CD1c-positive myeloid dendritic cell (primary cell): ENCODE data around the gene ZNF410.
"Not testable (repeated sequence)": the region's sequence is repeated elsewhere in the genome, so short reads cannot be mapped to it uniquely, and the experiment has no call there.

ENCODE experiments used
- DNase-seq: peaks from one replicate; pipeline ENCODE4 v3.0.0-alpha.2; 2016; ENCODE audit errors: extremely low spot score

Gene ZNF410

GRCh38 chr14:73887318-73887616 lies 608 bp downstream of the ZNF410 start:
- DNase-seq, result peak; percentile 2

- peak; percentile 15 for DNase-seq
Observed at GRCh38 chr14:73887694-73888459, 1.2 kb downstream of the ZNF410 start.

GRCh38 chr14:73888460-73888725 lies 1.7 kb downstream of the ZNF410 start:
- peak; percentile 61 for DNase-seq

DNA sequence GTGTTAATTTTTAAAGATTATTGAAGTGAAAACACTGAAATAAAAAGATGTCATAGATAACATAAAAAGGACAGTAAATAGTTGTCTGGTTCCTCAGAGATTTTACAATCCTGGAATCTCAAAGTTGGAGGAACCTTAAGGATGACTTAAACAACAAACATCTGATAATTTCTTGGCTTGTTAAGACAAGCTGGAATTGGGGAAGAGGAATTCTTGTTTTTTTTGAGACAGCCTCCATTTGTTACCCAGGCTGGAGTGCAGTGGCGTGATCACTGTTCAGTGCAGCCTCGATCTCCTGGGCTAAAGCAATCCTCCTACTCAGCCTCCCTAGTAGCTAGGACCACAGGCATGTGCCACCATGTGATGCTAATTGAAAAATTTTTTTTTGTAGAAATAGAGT lies 2.3 kb downstream of the ZNF410 start:
- DNase-seq, result peak; percentile 8

- no peak for DNase-seq
Observed at GRCh38 chr14:73889376-73889775, 2.7 kb downstream of the ZNF410 start.

DNA sequence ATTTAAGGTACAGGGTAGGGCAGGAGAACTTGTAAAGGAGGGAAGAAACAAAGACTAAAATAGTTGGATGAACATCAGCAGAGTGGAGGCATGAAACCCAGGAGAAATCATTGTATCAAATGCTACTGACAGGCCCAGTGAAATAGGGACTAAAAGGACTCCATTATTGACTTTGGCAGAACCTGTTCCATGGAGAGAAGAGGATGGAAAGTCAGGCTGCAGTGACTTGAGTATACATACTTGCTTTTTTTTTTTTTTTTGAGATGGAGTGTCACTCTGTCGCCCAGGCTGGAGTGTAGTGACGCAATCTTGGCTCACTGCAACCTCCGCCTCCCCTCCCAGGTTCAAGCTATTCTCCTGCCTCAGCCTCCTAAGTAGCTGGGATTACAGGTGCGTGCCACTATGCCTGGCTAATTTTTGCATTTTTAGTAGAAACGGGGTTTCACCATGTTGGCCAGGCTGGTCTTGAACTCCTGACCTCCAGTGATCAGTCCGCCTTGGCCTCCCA lies 7.6 kb downstream of the ZNF410 start:
- not testable (repeated sequence) for DNase-seq

DNA sequence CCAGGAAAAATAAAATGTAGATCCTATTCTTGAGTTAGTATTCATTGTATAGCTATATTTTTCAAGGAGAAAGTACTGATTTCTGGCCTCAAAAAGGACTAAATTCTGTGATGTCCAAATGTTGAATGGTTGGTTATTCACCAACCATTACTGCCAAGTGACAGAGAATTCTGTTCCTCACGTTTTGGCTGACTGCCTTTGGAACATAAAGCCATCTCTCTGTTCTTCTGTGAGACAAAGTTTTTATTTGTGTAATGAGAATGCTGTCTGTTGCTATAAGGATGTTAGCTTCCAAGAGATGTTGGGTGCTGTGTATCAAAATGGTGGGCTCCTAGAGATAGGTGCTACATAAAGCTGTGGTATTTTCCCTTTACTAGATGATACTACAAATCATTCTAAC lies 9.3 kb downstream of the ZNF410 start:
- no peak for DNase-seq

DNA sequence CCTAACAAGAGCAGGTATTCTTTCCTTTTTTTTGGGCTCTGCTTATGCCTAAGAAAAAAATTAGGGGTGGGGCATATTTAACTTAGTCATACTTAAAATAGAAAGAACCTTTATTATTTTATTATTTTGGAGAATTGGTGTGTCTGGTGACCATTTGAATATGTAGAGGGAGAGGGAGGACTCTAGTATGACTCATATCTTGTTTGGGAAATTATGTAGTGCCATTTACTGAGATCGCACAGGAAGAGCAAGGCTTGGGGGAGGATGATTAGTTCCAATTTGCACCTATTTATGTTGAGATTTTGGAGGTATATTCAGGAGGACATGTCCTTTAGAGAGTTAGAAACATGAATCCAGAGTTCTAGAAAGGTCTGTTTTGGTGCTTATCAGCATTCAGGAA lies 9.9 kb downstream of the ZNF410 start:
- DNase-seq, result no peak

- DNase-seq, result no peak
Observed at GRCh38 chr14:73903028-73903427, 16.4 kb downstream of the ZNF410 start.

DNA sequence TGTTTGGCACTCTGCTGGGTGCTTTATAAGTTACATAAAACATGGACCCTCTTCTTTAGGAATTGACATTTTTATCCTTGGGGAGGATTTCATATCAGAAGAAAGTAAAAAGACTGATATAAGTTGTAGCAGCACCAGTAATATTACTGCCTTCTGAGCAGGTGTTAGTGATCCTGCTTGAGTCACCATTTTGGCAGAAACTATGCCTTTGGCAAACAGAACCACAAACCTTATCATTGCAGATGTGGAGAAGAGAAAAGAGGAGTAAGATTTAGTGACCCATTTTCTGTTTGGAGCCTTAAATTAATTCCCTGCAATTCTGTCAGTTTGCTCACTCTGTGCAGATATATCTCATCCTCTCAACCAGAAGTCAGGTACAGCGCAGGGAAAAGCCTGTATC lies 23.0 kb downstream of the ZNF410 start:
- no peak for DNase-seq

DNA sequence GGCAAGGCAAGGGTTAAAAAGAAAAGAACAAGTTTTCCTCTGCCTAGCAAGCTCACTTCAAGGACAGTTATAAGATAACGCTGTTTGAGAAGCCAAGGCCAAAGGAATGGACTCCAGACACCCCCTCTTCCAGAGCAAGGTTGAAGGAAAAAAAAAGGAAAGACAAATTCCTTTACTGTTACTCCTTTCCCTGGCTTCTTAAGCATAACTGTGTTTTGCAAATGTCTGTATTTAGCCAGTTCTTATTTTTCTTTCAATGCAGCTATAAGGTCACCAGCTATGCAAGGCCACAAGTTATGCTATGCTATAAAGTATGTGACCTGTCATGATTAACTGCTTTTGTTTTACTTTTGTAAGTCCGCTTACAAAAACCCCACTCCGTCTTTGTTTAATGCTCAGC lies 26.6 kb downstream of the ZNF410 start:
- no peak for DNase-seq

GRCh38 chr14:73916324-73916723 lies 29.7 kb downstream of the ZNF410 start:
- no peak for DNase-seq

- not testable (repeated sequence) for DNase-seq
Observed at GRCh38 chr14:73919457-73919856, 32.8 kb downstream of the ZNF410 start.

- DNase-seq, result no peak
Observed at GRCh38 chr14:73924337-73924736, 37.7 kb downstream of the ZNF410 start.

DNA sequence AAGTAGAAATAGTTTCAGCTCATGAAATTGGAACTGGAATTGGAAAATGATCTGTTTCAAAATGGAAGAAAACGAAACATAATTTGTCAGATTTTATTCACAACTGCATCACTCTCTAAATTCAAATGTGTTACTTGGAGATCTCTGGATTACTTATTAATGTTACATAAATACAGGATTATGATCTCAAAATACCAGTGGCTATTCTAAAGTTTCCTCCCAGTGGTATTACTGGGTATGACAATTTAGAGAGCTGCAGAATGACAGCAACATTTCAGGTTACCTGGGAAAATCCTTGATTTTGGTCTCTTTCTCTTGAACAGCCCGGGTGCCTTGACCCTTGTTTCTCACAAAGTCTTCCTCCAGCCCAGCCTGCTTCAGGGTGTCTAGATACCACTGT lies 49.0 kb downstream of the ZNF410 start:
- DNase-seq, result no peak

DNA sequence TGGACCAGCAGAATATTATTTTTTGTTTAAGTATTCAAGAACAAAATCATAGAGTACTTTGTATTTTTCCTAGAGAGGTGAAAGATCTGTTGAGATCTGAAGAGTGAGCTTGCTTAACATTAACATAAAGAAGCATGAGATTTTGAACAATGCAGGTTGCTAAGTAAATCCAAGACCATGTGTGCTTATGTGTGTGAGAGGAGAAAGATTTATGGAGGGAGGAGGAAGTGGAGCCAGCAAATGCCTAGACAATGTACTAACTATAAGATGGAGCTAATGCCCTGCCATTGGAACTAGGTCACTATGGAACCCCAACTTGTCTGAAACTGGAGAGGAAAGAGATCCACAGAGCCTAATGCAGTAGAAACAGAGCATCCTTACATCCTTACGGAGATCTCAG lies 49.9 kb downstream of the ZNF410 start:
- DNase-seq, result no peak

- DNase-seq, result no peak
Observed at GRCh38 chr14:73937012-73937411, 50.4 kb downstream of the ZNF410 start.

DNA sequence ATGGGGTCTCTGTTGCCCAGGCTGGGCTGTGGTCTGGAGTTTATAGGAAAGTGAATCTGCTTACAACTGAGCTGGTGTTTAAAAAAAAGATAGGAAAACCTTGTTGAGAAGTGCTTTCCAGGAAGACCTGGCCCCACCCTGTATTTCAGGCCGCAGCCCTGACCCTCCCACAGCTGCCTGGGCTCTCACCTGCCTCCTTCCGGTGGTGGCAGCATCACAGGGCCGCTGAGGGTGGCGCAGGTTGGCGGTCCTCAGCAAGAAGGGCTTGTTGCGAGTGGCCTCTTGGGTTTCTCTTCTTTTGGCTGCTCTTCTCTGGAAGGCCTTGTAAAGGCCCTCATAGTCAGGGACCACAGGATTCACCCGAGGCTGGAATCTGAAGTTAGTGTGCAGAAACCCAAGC lies 55.5 kb downstream of the ZNF410 start:
- no peak for DNase-seq

DNA sequence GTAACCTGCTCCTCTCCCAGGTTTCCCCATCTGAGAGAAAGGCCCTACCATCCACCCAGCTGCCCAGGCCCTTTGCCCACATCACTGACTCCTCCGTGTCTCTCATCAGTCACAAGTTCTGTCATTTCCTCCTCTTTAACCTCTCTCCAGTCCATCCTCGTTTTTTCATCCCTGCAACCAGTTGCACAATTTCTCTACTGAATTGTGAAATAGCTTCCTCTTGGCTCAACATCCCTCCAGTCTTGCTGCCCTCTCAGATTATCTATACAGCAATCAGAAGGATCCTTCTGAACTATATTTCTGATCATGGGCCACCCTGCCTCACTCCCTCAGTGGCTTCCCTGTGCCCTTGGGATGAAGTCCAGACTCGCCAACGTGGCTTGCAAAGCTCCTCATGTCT lies 56.4 kb downstream of the ZNF410 start:
- DNase-seq, result peak; percentile 39

GRCh38 chr14:73944432-73945158 lies 57.9 kb downstream of the ZNF410 start:
- no peak for DNase-seq

- no peak for DNase-seq
Observed at GRCh38 chr14:73945159-73945670, 58.6 kb downstream of the ZNF410 start.

- DNase-seq, result peak; percentile 99
Observed at GRCh38 chr14:73949752-73950734, 63.4 kb downstream of the ZNF410 start, which contains the start of the genes COQ6 and FAM161B. COQ6 (plus strand) TSS chr14:73950302; CDS start chr14:73950333, 31 bp downstream. FAM161B (minus strand) TSS chr14:73950094; CDS start chr14:73950026, 68 bp downstream.
